Keratinocyte (primary cell): ENCODE measurements around the gene SPAG16.

Source experiments
- CTCF ChIP-seq, 3 experiments: IDR thresholded peaks in 1 of 3; conservative IDR thresholded peaks in 1 of 3; optimal IDR thresholded peaks in 1 of 3; 2 replicates in 2 of 3; 3 replicates in 1 of 3; pipeline versions ENCODE3 to v1.5.1; 2011; ENCODE audit warnings: low read length in 3 of 3, mild to moderate bottlenecking in 3 of 3, moderate library complexity in 2 of 3, control low read depth in 1 of 3, inconsistent platforms in 1 of 3; ENCODE audit not compliant: insufficient read depth in 2 of 3; ENCODE audit errors: extremely low read depth in 1 of 3
- EZH2 ChIP-seq: IDR thresholded peaks from one replicate; pipeline ENCODE4 v1.6.1; 2012; ENCODE audit warnings: inconsistent platforms, mild to moderate bottlenecking, low read length, moderate library complexity

- TF ChIP-seq EZH2 (no peak), CTCF (optimal IDR thresholded peaks at IDR 0.05 in 1 of 3, IDR thresholded peaks at IDR 0.05 in 1 of 3, conservative IDR thresholded peaks at IDR 0.05 in 1 of 3; ENCODE audit: extremely low read depth in 1 of 3, insufficient read depth in 2 of 3, low read length in 3 of 3) (no peak)
These were observed 167.4 kb downstream of the SPAG16 start for GRCh38 chr2:213451542-213452239.
